Heart right ventricle (tissue), 16 donors: ENCODE measurements around the gene PDGFRA. TPM values are rescaled to one million over a fixed set of nuclear protein-coding genes. Genes with fewer than 3 reads are reported as not detected.

Experiments used
- ATAC-seq, 8 donors: fragments of 200-7000 bp; cut with Tn5 transposase; one replicate each; pipeline ENCODE4 v1.9.1; 2020; ENCODE audit warnings: mild to moderate bottlenecking in 8 of 8, moderate library complexity in 8 of 8, moderate number of reproducible peaks in 1 of 8
- DNase-seq, 2 donors: peaks; one replicate each; pipeline ENCODE4 v3.0.0-alpha.2; 2020
- H3K27ac ChIP-seq, 10 donors: fragments of 200-600 bp; sonication (generic) in 2 of 10; one replicate each; pipeline versions ENCODE4 v1.5.0 to v1.8.0; 2020 to 2022; ENCODE audit warnings: mild to moderate bottlenecking in 3 of 10
- H3K27me3 ChIP-seq, 7 donors: fragments of 200-600 bp; one replicate each; pipeline ENCODE4 v1.8.0; 2021 to 2022; ENCODE audit warnings: mild to moderate bottlenecking in 2 of 7
- H3K36me3 ChIP-seq, 9 donors: fragments of 200-600 bp; sonication (generic) in 1 of 9; one replicate each; pipeline versions ENCODE4 v1.5.0 to v1.8.0; 2020 to 2022; ENCODE audit warnings: mild to moderate bottlenecking in 2 of 9
- H3K4me1 ChIP-seq, 9 donors: fragments of 200-600 bp; sonication (generic) in 1 of 9; one replicate each; pipeline versions ENCODE4 v1.5.0 to v1.8.0; 2020 to 2022; ENCODE audit warnings: mild to moderate bottlenecking in 4 of 9
- H3K4me3 ChIP-seq, 10 donors: fragments of 200-600 bp; sonication (generic) in 2 of 10; one replicate each; pipeline versions ENCODE4 v1.5.0 to v1.8.0; 2020 to 2022; ENCODE audit warnings: mild to moderate bottlenecking in 7 of 10, moderate library complexity in 2 of 10
- H3K9me3 ChIP-seq, 11 donors: fragments of 200-600 bp in 10 of 11; sonication (generic) in 2 of 11; one replicate each; pipeline versions ENCODE4 v1.5.0 to v1.8.0; 2013 to 2022; ENCODE audit warnings: mild to moderate bottlenecking in 2 of 11, control low read depth in 1 of 11, moderate library complexity in 1 of 11
- WGBS, 2 donors: extraction: QIAGEN DNeasy Blood & Tissue Kit; methylation state at CpG; one replicate each; pipeline ENCODE4 v1.1.7; 2013; ENCODE audit warnings: inconsistent platforms in 1 of 2; 5-methylcytosine and 5-hydroxymethylcytosine counted together
- intact Hi-C, 10 donors: fragments of 100-400 bp; cut with DNase I; formaldehyde crosslinking; loops; one replicate each; pipeline versions ENCODE4 v1.11.1 to v1.14.2; 2022
- polyA plus RNA-seq, 2 donors: library from polyadenylated mRNA; stranded (reverse); fragments of 200-250 nt; gene quantifications; one replicate each; pipeline ENCODE4 v1.2.3, GENCODE V29; 2013
- total RNA-seq, 10 donors: library from RNA; stranded (reverse); fragmentation: NEBNext Ultra II Directional in 3 of 10; extraction: Animal tissue kit (Norgen Biotek cat#: 25700) in 3 of 10; gene quantifications; one replicate each; pipeline versions ENCODE4 v1.2.1 to v1.2.4, GENCODE V29; 2021 to 2023
- TF ChIP-seq, protein P1 (sequence below), 9 donors: fragments of 200-600 bp; sonication (generic) in 2 of 9; IDR thresholded peaks; one replicate each; pipeline versions ENCODE4 v1.5.0 to v1.8.0; 2021 to 2022; ENCODE audit warnings: antibody characterized with exemption in 9 of 9, mild to moderate bottlenecking in 5 of 9, moderate library complexity in 1 of 9
- donor health status: Arrhythmogenic right ventricular cardiomyopathy.
- donor health status: ischemic (EF 13 %, LVEDD 7.1; RV severe dilation, severe dysfunction).
- donor health status: healthy with polysubstance abuse.
- donor health status: DM: no; HTN: yes; CAD: no.
- donor health status: DM: no; HTN: no; CAD: no.
- donor health status: ischemic (EF 25% LVEDD 6.9; RV normal size, moderate dysfunction).
- donor health status: ischemic (EF 25% LVEDD 5.7; RV mildly dilated, moderate dysfunction).
- donor health status: healthy.
- donor health status: DM: yes; HTN: yes; CAD: no.
- donor health status: Ischemic cardiomyopathy.
- donor health status: ischemic (EF 35%, LVEDD 5.7; RV mildly dilated, moderate dysfunction).
- donor health status: nonischemic (EF 11% LVEDD 7.7; RV severe dilation, severe dysfunction).
- donor health status: DM: yes; HTN: yes; CAD: no.
- donor health status: PGD.
- donor health status: ischemic (EF 29% LVEDD 5.4; RV normal size, mild dysfunction).
- donor health status: nonischemic (EF 23%, LVEDD 6.1; RV moderate dilation, normal function).

Gene PDGFRA
- total and polyA plus RNA-seq, 12 donors, result 6.5 to 57.5 (median 11.6) TPM

DNA sequence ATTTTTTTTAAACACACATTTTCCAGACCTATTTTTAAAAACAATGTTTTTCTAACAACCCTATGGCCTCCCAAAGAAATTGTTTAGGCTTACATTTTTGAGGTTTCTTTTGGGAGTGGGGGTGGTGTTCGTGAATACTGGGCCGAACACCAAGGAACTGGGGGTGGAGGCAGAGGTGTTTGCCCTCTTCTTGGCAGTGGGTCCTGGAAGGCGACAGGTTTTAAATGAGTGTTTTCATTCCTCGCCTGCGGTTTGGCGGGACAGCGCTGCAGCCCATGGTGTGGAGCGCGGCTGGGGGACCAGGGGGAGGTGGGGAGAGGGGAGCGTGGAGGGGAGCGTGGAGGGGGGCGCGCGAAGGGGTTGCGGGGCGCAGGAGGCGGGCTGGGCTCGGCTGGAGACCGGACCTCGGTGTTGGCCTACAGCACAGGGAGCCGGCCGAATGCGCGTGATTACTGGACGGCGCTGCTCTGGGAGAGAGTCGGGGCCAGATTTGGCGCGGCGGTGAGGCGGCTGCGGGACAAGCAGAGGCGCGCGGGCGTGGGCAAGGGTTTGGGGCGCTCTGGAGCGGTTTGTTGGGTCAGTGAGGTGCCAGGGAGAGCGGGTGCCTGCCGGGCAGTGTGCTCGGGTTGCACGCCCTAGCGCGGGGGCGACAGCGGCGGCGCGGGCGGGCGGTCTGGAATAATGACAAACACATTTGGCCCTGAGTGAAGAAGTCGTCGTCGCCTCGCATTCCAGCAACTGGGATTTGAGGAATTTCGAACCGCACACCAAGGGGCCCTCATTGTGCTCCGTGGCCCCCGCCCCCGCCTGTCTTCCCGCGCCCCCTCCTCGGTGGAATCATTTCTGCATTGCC is 764 bp downstream of the PDGFRA start:
- Histone ChIP-seq H3K27ac (peak overlapping the region; percentile 9 to 85 (median 78)), H3K27me3 (peaks cover 20 to 90% (median 80%) of the 10 kb centered on the region in 7 donors), H3K9me3 (no peaks in the 10 kb centered on the region), H3K4me3 (peak overlapping the region; percentile 26 to 65 (median 61)), H3K4me1 (peaks cover 8 to 91% (median 76%) of the 10 kb centered on the region in 9 donors), H3K36me3 (peaks cover 0 to 4% (median 0%) of the 10 kb centered on the region in 9 donors)
- 2 to 4% methylated on average over 61 to 63 of the region's 63 CpGs for WGBS, 2 donors
- TF ChIP-seq, protein P1, sequence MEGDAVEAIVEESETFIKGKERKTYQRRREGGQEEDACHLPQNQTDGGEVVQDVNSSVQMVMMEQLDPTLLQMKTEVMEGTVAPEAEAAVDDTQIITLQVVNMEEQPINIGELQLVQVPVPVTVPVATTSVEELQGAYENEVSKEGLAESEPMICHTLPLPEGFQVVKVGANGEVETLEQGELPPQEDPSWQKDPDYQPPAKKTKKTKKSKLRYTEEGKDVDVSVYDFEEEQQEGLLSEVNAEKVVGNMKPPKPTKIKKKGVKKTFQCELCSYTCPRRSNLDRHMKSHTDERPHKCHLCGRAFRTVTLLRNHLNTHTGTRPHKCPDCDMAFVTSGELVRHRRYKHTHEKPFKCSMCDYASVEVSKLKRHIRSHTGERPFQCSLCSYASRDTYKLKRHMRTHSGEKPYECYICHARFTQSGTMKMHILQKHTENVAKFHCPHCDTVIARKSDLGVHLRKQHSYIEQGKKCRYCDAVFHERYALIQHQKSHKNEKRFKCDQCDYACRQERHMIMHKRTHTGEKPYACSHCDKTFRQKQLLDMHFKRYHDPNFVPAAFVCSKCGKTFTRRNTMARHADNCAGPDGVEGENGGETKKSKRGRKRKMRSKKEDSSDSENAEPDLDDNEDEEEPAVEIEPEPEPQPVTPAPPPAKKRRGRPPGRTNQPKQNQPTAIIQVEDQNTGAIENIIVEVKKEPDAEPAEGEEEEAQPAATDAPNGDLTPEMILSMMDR (IDR thresholded peaks at IDR 0.05), result no peak
- intact Hi-C loops, result loop anchor here (5.0 to 10.0 kb wide), 17 partner anchors 298 to 1998 kb away; partner anchors contain the start of gene FIP1L1 (in 3 of the 10)
- DNase-seq (peak in 1 of 2 donors; percentile 27), ATAC-seq (no peak)

DNA sequence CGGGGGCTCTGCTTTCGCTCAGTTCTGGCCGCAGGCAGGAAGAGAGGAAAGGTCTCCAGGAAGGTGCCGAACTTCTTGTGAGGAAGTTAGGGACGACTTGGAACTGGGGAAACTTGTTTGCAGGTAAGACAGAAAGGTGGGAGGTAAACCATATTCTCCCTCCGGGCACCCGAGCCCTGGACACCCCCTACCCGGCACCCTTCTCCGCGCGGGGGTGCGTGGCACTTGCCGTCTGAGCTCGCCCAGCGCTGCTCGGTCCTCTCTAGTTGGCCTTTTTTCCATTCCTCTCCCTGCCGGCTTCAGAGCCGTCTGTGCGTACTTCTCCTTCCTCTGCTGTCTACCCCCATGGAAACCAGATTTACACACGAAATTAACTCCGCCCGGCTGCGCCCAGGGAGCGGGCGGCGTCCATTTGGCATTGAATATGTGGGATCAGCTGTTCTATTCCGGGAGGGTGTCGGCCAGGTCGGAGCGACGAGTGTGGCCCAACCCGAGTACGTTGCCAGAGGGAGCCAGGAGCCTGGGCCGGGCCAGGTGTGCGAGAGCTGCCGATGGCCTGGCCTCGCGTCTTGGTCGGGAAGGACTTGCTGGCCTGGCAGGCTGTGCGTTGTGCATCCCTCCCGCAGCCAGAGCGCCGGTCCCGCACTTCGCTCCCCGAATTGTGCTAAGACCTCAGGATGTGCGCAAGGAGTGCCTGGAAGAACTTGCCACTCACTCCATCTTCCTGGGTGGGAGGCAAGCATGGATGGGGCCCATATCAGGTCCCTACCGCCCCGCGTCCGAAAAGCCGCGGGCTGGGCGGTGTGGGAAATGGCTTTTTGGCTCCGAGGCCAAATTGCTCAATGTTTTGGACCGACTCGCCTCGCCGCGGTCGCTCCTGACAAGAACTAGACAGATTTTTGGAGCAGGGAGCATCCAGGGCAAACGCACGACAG is 1.7 kb downstream of the PDGFRA start:
- H3K27ac ChIP-seq, result peak overlapping the region; percentile 9 to 85 (median 78)
- DNase-seq, result peak; percentile 20 to 46
- intact Hi-C loops, result loop anchor here (5.0 to 10.0 kb wide), 15 partner anchors 298 to 1998 kb away; partner anchors contain the start of gene FIP1L1 (in 2 of the 10)
- ATAC-seq, result peak in 2 of 8 donors; percentile 2
- H3K36me3 ChIP-seq, result peaks cover 0 to 4% (median 0%) of the 10 kb centered on the region in 9 donors
- peaks cover 20 to 81% (median 71%) of the 10 kb centered on the region in 7 donors for H3K27me3 ChIP-seq
- no peaks in the 10 kb centered on the region for H3K9me3 ChIP-seq
- H3K4me1 ChIP-seq, result peaks cover 8 to 86% (median 73%) of the 10 kb centered on the region in 9 donors
- WGBS, 2 donors, result 2 to 3% methylated on average over 62 to 63 of the region's 63 CpGs
- H3K4me3 ChIP-seq, result peak overlapping the region; percentile 26 to 65 (median 61)
- TF ChIP-seq, protein P1 (IDR thresholded peaks at IDR 0.05), result no peak

DNA sequence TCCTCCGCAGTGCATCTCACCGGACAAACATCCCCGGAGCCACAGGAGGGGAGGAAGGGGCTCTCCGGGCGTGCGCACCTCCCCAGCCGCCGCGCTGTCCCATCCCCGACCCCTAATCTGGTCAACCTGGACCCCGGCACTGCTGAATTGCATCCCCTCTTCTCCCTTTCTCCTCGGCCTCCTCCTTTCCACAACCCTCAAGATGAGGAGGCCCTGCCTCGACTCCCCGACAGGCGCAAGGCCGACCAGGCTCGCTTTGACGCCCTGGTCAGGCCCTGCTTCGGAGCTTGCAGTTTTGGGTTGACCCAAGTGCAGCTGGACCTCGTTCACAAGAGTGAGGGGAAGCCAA is 2.3 kb downstream of the PDGFRA start:
- Histone ChIP-seq H3K27ac (peak overlapping the region; percentile 9 to 85 (median 78)), H3K4me3 (peak overlapping the region; percentile 26 to 65 (median 61)), H3K4me1 (peaks cover 8 to 80% (median 67%) of the 10 kb centered on the region in 9 donors), H3K36me3 (peaks cover 0 to 4% (median 0%) of the 10 kb centered on the region in 9 donors), H3K27me3 (peaks cover 20 to 74% (median 65%) of the 10 kb centered on the region in 7 donors), H3K9me3 (no peaks in the 10 kb centered on the region)
- ATAC-seq (no peak), DNase-seq (peak in 1 of 2 donors; percentile 11)
- TF ChIP-seq, protein P1 (IDR thresholded peaks at IDR 0.05), result no peak
- intact Hi-C loops, result loop anchor here (5.0 to 10.0 kb wide), 15 partner anchors 299 to 1999 kb away; partner anchors contain the start of gene FIP1L1 (in 2 of the 10)
- 4 to 5% methylated on average over 20 of the region's 20 CpGs for WGBS, 2 donors
